Endometrial microvascular endothelial cells (primary cell): ENCODE results near the gene TMPRSS6. TPM values are rescaled to one million over a fixed set of nuclear protein-coding genes. Genes with fewer than 3 reads are reported as not detected.

Experiments
- in situ Hi-C: cut with HindIII; loops from 2 replicates; pipeline ENCODE4 v1.10.0; 2017; ENCODE audit warnings: low sequenced_read_pairs, low pct_unique_long_range_greater_than_20kb; ENCODE audit errors: inconsistent ontology term
- total RNA-seq: library from RNA; depleted of rRNA; stranded (reverse); fragments of >200 nt; gene quantifications from one replicate; pipeline ENCODE4 v1.2.3, GENCODE V29; 2015; ENCODE audit errors: inconsistent ontology term

TMPRSS6 gene
- total RNA-seq, 1 donor from 2014 or later = not detected

DNA sequence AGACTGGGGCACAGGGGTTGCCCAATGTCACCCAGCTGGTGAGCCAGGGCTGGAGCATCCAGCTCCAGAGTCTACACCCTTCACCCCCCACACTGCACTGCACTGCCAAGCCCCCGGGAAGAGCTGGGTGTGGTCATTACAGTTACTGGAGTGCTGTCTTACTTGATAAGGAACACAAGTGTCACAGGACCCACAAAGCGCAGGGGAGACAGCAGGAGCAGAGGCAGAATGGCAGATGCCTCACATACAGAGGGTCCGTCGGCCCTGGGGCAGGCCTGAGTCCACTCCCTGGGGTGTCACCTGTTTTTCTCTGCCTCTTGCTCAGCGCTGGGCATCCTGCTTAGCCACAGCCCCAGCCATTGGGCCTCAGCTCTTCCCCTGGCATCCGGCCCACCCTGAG lies 32.5 kb upstream of the TMPRSS6 start:
- in situ Hi-C loops = no loop called here

DNA sequence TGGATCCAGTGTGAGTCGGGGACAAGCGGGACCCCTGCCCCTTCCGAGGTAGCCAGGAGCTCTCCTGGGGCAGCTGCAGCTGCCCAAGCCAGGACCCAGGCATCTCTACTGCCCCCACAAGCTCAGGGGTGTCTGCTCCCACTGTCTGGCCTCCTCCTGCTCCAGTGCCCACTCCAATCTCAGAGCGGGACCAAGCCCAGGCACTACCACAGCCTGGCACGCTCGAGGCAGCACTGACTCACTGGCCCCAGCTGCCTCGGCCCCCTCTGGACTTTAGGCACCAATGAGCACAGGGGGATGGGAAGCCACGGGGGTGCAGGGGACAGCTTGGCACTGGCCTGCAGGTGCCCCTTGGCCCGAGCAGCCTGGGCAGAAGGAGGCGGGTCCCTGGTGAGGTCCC lies 32.0 kb upstream of the TMPRSS6 start:
- in situ Hi-C loops = no loop called here

DNA sequence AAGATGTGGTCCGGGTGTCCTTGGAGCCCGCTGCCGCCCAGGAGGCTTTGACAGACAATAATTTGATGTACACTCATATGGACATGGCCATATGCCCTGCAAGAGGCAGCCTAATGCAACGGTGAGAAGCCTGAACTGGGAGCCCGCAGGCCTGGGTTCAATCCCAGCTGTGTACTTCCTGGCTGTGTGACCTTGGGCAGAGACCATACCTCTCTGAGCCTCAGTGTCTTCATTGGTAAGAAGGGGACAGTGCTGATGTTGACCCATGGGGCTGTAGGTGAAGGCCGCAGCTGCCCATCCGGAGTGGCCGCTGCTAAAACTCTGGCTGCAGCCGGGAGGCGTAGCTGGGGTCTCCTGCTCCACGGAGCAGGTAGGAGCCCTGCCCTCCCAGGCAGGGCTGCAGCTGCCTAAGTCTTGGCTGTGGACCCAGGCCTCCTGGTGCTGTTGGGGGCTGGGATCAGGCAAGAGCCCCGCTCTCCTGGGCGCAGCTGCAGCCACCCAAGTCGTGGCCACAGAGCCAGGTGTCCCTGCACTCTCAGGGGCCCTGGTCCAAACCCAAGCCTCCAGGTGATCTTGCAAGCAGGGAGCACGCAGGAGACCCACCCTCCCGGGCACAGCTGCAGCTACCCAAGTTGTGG lies 31.3 kb upstream of the TMPRSS6 start:
- in situ Hi-C loops = no loop called here

DNA sequence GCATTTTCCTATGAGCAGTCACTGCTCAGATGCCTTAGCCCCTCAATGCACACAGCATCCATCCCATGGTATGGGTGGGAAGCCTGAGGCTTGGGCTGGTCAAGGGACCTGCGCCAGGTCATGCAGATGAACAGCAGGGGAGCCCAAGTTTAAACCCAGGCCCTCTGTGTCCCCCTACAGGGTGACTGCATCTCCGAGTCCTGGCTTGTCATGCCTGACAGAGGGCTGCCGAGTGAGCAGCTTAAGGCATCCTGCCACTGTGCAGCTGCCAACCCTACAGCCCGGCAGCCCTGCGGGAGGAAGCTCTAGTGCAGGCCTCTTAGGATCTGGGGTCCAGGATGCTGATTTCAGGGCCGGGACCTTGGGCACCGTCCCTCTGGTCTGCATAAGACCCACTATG lies 30.2 kb upstream of the TMPRSS6 start:
- in situ Hi-C loops = no loop called here

DNA sequence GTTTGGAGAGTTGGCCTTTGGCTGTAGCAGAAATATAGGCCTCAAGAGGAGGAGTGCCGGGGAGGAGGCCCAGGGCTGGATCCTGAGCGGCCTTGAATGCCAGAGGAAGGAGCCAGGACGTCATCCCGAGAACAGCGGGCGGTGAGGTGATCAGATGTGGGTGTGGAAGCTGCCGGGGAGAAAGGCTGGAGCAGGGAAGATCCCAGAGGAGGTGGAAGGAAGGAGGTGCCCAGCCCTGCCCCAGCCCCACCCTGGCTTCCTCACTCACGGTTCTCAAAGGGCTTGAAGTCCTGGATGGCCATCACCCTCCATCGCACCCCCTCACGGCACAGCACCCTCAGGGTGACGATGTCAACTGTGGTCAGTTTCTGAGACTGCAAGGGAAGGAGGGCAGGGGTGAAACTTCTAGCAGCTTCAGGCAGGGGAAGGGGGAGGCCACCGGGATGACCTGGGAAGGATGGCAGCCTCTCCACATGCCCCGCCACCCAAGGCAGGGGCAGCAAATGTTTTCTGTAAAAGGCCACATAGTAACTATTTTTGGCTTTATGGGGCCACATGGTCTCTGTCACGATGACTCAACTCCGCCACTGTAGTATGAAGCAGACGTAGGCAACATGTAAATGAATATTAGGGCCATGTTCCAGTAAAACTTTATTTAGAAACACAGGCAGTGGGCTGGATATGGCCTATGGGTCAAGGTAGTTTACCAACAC lies 29.5 kb upstream of the TMPRSS6 start:
- in situ Hi-C loops = no loop called here

DNA sequence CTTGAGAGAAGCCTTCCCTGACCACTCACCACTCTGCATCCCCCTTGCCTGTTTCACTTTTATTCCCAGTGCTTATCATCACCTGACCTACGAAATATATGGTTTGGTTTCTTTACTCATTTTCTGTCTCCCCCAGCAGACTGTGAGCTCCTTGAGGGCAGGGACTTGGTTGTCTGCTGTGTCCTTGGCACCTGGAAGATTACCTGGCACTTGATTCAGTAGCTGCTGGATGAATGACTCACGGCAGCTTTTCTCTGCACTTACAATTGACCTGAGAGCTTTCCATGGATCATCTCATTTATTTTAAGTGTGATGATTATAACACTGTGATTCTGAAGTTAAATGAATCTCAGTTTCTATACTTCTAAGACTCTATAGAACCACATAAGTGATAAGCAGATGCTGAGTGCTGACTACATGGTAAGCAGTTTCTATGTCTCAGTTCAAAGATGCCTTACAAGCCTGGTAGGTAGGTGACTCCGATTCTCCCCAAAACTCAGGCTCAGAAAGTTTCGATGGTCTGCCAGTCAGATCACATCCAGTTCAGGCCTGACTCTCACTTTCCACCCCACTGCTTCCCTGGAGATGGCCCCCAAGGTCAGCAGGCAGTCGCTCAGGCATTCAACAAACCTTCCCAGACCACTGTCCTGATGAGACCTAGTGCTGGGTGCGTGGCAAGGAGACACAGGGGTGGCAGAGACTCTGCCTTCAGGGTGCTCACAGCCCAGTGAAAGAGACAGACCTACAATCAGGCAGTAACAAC lies 28.6 kb upstream of the TMPRSS6 start:
- in situ Hi-C loops = no loop called here

DNA sequence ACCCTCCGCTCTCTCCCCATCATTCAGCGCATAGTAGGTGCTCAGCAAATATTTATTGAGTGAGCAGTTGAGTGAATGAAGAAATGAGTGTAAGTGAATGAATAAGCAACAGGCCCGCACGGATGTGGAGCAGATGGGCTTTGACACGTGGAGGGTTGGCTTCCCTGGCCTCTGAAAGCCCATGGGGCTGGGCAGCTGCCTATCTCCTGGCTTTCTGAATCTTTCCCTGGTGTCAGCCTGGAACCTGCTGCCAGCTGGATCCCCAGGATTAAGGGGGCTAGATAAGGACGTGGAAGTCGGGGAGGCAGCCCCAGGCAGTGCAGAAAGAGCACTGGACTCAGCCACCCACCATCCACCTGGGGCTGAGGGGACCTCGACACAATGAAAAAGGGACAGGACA lies 27.6 kb upstream of the TMPRSS6 start:
- in situ Hi-C loops = no loop called here

DNA sequence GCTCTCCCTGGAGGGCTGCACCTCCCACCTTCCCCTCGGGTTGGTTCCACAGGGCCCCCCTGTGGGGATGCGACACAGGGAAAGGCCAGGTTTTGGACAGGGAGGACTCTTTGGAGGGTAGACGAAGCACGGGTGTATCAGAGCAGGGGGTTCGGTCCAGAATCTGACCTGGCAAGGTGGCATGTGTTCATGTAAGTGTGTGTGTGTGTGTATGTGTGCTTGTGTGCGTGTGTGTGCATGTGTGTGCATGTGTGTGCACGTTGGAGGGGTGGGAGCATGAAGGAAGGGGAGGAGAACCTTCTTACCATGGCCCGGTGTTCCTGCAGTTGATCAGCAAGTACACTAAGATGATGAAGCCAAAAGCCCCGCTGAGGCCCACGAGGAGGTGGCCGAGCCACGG lies 25.5 kb upstream of the TMPRSS6 start:
- in situ Hi-C loops = no loop called here

DNA sequence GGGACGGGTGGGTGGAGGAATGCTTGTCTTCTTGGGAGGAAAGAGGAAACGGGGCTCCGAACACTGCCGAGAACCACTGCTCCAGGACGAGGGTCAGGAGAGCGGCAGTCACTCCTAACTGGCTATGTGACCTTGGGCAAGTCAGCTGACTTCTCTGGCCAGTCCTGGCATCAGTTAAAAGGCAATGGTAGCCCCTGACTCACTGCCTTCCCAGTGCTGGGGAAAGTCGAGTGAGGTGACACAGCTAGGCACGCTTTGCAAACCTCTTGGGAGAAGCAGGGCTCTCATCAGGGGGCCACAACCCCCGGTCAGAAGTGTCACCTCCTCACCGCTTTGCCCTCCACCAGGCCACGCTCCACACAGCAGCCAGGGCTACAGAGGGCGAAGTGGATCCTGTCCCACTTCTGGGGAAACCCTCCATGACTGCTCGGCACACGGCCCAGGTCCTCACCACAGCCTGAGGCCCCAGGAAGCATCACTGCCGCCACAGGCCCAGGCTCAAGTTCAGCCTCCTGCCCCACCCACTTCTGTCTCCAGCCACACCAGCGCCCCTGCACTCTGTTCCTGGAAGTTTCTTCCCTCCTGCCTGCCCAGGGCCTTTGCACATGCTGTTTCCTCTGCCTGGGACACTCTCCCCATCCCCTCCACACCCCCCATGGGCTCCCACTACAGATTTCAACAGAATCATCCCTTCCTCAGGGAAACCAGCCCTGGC lies 23.9 kb upstream of the TMPRSS6 start:
- in situ Hi-C loops = no loop called here

DNA sequence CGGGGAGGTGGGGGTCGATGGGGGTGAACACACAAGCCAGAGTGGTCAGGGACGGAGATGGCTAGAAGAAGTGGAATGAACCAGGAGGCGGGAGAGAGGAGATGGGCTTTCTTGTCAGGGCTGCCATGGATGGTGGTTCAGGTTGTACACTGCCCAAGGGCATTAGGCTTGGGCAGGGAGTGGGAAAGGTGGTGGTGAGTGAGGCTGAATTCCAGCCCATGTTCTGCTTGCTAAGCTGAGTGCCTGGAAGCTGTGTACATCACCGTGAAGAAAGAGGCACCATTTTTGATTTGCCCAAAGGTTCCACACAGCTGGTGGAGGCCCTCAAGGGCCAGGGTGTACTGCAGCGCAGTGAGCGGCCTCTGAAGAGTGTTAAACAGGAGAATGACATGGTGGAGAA lies 23.3 kb upstream of the TMPRSS6 start:
- in situ Hi-C loops = no loop called here

DNA sequence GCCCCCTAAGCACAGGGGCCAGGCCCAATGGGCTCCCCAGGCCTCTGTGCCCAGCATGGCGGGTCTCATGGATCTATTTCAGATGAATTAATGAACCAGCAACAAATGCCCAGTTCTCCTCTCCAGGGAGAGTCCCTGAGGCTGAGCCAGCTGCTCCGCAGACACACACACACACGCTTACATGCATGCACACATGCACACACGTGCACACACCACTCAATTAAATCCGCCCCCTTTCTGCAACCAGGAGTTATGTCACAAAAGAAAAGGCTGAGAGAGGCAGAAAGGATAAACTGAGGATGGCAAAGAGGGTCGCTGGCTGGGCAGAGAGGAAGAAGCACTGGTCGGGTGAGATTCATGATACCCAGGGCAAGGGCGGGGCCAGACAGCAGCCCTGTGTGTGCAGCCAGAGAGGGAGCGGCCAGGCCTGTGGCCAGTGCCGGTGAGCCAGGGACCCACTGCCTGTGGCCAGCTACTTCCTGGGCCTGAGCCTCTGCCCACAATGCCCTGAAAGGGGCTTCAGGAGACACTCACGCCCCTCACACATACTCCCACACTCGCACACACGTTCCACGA lies 20.4 kb upstream of the TMPRSS6 start:
- in situ Hi-C loops = no loop called here

DNA sequence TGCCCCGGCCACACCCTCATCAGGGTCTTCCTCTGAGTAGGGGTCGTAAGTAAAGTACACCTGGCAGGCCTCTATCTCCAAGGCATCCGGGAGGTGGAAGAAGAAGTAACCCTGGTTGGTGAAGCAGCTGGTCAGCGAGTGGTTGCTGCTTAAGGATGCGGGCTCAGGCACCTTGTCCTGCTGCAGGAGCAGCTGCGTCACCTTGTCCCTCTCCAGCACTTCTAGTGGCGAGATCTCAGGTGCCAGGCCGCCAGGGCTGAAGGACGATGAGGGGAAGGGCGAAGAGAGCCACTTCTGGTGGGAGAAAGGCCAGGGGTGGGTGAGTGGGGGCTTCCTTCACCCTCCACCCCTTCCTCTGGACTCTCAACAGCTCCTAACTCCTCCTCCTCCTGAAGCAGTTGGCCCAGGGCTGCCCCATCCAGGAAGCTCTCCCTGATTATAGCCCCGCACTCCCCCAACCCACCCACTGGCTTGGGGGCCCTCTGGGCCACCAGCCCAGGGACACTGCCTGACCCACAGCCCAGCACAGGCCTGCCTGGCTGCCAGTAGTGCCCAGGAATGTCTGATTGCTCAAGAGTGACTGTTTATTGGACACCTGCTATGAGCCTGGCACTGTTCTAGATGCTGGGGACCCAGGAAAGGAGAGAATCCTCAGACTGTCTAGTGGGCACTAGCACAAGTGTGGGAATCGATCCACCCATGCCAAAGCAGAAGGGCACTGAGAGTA lies 19.2 kb upstream of the TMPRSS6 start:
- in situ Hi-C loops = no loop called here

DNA sequence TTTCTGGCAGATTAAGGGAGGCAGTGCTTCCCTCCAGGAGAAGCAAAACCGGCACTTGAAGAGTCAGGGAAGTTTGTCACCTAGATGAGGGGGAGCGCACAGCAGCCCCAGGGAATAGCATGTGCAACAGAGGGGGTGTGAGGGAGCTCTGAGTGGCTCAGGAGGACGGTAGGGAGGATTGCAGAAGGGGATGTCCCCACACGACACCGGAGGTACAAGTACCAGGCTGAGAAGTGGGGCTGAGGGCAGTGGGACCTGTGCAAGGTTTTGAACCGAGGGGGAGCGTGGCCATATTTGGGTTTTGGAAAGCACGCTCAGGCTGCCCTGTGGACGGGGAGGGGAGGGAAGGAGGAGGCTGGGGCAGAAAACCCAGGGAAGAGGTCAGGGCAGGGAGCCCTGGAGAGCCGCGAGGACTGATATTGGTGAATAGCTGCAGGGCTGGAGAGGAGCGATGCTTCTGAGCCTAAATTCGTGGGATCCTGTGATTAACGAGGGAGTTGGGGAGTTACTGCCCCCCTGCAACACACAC lies 17.9 kb upstream of the TMPRSS6 start:
- in situ Hi-C loops = no loop called here

DNA sequence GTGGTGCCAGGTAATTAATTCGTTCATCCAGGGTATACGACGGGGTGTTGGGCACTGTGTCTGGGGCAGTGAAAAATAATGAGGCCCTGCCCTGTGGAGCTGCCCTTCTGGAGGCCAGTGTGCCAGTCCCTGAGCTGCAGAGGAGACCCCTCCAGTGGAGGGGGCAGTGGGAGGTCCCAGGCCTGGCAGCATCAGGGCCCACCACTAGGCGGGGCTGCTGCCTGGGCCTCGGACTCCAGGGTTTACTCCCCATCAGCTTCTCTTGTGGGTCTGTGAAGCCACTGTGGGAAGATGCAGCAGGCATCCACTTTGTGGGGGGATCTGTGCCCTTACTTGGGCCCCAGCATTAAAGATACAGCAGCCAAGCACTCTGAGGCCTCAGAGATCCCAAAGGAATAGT lies 17.4 kb upstream of the TMPRSS6 start:
- in situ Hi-C loops = no loop called here

DNA sequence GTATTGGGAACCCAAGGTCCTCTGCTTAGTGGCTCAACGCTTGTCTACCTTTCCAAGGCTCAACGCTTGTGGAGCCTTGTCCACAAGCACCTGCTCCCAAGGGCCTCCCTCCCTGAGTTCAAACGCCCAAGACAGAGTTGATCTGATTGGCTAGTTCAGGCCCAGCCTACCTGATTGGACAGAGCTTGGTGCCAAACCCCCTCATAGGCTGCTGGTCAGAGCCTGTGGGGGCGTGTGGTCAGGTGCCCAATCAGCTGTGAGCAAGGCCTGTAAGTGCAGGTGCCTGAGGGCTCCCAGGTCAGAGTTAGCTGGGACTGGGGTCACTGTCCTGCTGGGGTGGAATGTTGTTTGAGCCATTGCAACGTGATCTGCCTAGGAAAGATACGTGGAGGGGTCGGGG lies 16.9 kb upstream of the TMPRSS6 start:
- in situ Hi-C loops = no loop called here

DNA sequence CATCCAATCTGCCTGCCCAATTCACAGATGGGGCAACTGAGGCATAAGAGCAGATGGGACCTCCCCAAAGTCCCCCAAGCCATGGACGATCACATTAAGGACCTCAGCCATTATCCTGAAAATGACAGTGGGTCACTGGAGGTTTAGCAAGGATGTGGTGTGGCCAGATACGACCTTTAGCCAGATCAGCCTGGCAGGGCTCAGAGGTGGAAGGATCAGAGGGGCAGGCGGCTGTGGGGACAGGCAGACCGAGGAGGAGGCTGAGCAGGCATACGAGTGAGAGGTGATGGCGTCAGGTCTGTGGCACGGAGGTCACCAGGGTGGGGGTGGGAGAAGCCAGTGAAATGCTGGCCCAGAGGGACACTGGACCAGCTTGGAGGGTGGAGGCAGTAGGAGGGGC lies 14.1 kb upstream of the TMPRSS6 start:
- in situ Hi-C loops = no loop called here

DNA sequence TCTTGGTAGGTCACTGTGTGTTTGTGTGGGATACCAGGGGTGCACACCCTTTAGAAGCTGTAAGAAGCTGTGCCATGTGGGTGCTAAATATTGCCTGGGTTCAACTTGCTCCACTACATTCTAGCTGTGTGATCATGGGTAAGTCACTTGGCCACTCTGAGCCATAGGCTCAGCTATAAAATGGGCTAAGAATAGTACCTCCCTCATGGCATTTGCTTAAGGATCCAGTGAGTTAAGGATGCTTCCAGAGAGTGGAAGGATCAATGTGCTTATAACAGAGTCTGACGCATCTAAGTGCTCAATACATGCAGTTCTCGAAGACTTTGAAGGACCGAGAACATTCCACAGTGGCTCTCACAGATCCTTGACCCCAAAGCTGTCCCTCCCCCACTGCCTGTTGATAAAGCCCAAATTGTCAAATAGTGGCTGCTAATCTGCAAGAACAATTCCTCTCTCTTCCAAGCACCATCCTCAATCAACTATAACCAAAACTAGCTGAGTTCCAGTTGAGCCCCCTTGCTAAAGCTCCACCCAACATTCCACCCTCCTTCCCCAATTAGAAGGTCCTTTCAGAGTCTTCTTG lies 13.2 kb upstream of the TMPRSS6 start:
- in situ Hi-C loops = no loop called here
